Stimulated activated CD8-positive, alpha-beta memory T cell treated with anti-CD3 and anti-CD28 coated beads, Interleukin-15, amount 100 ng/mL, for 1 hour (primary cell): Measurements from ENCODE around the gene UVRAG.
"Not testable (repeated sequence)": the region's sequence is repeated elsewhere in the genome, so short reads cannot be mapped to it uniquely, and the experiment has no call there.

Experiments used
- DNase-seq: peaks from one replicate; pipeline ENCODE4 v3.0.0-alpha.2; 2020; ENCODE audit warnings: low read depth

Gene UVRAG

DNA sequence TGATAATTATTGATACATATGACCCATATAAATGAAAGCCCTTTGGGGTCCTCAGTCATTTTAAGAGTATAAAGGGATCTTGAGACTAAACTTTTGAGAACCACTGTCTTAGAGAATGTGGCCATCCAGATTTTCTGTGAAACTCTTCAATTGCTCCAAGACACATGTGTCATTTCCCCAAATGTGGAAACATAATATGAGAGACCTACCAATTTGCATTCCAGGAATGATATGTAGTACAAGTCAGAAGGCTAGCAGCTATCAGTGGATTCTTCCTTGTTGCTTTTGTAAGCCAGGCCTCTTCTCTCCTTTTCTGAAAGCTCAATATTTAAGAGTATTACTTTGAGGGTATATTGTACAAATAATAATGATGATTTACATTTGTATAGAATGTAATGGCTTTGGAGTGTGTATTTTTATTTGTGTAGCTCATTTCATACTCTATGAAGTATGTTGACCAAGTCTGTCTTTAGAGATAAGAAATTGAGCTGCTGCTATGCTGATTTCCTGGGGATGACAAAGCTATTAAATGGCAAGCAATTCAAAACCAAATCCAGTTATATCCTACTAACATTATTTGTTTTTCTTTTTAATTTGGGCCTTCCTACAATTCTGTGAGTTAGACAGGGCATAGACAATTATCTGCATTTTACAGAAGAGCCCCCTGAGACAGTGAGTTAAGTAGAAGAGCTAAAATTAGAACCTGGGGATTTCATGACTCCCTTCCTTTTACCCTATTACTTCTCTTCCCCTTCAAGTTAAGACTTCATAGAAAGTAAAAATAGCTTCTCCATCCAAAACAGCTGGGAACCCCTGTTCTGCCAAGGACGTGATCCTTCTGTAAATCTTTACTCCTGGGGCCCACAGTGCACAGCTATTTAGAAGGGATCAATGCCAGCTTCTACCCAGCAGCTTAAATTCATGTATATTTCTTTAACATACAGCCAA is 259.4 kb downstream of the UVRAG start:
- DNase-seq, result no peak

DNA sequence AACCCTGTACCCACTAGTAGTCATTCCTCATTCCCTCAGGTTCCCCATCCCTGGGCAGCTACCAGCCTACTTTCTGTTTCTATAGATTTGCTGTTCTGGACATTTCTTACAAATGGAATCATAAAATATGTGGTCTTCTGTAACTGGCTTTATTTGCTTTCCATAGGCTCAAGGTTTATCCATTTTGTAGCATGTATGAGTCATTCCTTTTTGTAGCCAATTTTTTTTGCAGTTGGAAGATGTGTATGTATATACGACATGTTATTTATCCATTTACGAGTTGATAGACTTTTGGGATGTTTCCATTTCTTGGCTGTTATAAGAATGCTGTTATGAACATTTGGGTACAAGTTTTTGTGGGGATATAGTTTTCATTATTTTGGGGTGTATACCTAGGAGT is 260.7 kb downstream of the UVRAG start:
- no peak for DNase-seq

DNA sequence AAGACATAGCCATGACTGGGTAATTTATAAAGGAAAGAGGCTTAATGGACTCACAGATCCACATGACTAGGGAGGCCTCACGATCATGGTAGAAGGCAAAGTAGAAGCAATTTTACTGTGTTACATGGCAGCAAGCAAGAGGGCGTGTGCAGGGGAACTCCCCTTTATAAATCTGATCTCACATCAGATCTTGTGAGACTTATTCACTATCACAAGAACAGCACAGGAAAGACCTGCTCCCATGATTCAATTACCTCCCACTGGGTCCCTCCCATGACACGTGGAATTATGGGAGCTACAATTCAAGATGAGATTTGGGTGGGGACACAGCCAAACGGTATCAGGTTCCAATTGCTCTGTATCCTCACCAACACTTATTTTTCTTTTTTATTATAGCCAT is 261.2 kb downstream of the UVRAG start:
- not testable (repeated sequence) for DNase-seq

DNA sequence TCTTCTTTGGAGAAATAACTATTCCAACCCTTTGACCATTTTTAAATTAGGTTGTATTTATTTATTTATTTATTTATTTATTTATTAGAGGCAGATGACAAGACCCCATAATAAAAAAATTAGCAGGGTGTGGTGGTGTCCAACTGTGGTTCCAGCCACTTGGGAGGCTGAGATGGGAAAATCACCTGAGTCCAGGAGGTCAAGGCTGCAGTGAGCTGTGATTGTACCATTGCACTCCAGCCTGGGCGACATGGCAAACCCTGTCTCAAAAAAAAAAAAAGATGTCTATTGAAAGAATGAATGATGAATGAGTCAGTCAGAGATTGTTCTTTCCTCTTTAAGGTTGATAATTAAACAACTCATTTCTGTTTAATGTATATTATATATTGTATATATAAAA is 261.7 kb downstream of the UVRAG start:
- no peak for DNase-seq

DNA sequence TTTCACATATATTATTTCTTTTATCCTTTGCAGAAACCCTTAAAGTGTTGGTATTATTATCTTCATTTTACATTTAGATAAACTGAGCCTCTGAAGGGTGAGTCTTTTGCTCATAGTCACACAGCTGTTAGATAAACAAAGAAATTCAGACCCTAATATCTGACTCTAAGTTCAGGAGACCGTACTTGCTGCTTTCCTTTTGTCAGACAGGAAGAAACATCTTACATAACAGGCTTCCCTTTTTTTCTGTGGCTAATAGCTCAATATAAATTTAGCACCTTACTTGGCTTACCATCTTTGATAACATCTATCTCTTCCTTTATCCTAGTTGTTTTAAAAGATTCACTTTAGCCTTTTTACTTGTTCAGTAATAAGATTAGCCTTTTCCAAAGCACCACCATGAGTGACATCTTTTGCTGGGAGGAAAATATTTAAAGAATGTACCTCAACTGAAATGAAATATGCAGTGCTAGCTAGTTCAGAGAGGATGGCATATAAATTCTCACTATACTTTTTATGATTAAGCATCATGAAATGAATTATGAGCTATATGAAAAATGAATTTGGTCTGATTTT is 262.7 kb downstream of the UVRAG start:
- no peak for DNase-seq

DNA sequence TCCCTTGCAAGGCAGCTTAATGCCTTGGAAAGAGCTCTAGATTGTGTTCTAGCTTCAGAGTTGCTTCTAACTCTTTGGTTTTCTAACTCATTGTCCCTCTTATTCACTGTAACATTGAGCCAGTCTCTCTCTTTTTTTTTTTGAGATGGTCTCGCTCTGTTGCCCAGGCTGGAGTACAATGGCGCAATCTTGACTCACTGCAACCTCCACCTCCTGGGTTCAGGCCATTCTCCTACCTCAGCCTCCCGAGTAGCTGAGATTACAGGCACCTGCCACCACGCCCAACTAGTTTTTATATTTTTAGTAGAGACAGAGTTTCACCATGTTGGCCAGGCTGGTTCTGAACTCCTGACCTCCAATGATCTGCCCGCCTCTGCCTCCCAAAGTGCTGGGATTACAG is 266.1 kb downstream of the UVRAG start:
- DNase-seq, result not testable (repeated sequence)

DNA sequence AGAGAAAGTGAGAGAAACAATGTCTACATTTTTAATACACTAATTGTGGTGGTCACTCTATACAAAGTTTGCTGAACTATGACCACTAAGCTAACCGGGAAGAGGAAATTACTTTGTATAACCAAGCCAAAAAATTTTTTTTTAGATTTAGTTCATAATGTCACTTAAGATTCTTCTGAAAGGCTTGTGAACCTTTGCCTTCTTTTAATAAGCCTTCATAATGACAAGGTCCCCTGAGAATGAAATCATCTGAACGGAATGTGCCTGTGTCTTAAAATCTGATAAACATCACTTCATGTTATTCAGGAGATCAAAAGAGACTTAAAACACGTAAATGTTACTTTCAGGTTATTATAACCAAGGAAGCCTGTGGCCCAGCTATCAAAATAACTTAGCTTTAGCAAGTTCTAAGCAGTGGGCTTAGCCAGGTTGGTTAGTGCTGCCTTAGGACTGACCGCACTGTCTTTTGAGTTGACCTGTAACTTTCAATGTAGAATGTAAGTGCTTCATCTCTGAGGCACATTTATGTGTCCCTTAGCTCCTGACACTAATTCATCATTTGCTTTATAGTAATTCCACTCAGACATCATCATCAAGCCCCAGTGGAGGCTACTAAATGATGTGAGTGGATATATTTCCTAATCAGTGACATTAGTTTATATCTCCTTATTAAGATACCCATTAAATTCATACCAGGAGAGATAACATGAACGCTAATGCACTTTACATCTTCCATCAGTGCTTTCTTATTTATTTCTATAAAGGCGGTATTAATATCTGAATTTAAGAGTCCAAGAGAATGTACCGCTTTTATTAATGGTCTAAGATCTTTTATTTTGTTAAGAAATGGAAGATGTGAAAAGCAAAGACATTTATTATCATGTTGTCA is 268.8 kb downstream of the UVRAG start:
- DNase-seq, result no peak

DNA sequence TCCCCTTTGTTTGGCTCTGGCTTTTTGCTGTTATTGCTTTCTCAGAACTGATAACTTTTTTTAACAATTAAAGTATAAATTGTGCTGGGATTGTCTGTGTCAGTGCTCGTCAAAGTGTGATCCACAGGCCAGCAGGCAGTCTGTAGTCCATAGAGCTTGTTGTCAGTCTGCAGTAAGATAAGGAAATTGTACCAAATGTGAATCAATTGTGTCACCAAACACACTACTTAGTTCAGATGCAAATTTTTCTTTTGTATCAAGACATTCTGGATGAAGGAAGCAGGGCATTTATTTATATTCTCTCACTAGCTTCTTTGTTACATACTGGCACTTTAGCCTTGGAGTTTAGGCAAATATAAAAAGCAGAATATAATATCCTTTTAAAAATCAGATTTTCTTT is 270.3 kb downstream of the UVRAG start:
- no peak for DNase-seq

DNA sequence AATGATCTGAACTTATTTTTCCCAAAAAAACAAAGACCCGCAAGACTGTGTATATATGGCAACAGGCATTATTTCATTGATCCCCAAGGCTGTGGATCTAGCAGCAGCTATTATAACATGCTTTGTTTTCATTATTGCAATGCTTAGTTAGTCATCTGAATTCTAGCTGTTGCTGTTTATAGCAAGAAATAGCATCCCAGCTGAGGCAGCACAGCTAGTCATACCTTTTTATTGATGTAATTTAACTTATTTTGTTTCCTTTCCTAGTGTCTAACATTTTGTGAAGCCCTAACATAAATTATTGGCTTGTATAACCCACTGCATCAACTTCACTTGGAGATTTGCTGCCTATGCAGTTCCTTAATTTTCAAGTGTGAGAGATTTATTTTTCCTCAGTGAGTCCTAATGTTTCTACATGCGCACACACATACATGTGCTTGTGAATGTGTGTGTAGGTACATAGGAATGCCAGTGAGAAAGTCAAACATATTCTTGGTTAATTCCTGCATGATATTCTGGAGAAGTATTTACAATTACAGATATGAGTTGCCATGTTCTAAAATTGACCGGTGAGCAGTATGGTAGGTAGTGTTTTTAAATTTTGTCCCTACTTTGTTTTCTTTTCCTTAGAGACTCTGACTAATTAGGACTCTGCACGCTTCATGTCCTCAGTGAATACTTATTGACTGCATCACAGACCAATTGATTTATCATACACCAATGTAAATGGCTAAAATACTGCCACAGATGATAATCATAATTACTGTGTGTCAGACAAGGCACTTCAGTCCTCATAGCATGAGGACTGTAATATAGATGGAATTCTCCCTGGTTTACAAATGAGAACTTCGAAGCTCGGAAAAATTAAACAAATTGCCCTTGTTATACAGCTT is 272.0 kb downstream of the UVRAG start:
- DNase-seq, result no peak

DNA sequence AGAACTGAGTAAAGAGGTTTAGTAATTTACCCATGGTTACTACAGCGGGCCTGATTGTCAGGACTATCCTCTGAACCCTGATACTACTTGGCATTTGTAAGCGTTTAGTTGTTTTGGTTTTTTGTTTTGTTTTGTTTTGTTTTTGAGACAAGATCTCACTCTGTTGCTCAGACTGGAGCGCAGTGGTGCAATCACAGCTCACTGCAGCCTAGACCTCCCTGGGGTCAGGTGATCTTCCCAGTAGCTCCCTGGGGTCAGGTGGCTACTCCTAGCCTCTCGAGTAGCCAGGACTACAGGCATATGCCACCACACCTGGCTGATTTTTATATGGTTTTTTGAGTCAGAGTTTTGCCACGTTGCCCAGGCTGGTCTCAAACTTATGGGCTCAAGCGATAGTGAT is 272.7 kb downstream of the UVRAG start:
- no peak for DNase-seq

DNA sequence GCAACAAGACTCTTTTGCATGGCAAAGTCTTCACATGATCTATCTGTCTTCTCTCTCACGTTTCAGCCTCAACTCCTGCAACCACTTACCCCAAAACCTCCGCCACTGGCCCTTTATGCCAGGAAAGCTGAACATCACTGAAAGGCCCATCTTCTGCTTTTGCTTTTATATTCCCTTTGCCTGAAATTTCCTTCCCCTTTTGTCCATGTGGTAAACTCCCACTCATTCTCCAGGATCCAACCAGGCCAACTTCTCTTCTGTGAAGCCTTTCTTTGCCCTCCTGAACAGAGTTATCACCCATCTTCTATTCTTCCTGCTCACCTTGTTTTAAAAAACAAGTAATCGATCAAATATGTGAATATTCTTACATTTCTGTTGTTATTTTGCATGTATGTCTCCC is 273.5 kb downstream of the UVRAG start:
- no peak for DNase-seq

DNA sequence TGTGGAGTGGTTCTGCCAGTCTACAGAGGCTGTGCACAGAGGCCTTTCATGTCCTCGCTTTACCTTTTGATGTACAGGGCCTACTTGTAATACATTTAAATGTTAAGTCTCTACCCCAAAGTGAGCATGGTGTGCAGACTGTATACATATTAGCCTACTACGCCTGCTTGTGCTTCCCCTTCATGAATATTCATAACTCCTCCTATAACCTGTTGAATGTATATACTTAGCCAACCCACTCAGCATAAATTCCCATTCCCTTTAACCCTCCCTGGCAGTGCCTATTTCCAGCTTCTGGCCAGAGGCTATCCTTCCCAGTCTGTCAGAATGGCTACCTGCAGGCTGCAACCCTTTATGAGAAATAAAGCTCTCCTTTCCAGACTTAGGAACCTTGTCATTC is 275.2 kb downstream of the UVRAG start:
- no peak for DNase-seq

DNA sequence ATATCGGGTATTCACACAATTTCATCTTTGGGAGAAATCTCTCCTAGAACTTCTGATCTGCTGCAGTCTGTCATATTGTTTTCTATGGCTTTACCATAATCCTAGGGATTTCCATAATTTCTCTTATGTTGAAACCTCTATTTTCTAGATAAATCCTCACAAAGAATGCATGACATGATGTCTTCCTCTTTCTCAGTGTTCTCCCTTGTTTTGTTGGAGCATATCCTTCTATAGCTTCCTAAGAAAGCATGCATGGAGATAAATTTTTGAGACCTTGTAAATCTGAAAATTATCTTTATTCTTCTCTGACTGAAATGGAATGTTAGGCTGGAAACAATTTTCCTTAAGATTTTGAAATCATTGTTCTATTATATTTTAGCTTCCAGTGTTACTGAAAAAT is 275.8 kb downstream of the UVRAG start:
- DNase-seq, result no peak

DNA sequence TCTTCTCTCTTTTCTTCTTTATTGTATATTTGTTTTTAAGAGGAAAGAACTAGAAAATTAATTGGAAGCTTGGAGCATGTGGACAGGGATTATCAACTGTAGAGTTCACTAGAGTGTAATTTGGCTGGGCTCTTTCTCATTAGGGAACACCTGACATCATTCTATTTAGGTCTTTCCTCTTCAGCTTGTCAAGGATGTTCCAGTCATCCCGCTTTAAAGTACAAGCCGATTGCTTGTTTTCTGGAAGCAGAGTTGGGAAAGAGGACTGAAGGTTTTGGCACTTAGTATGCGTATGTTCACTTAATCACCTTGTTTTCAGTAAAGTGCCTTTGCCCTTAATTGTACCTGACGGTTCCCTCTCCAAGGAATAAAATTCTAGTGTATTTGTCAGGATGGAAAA is 279.7 kb downstream of the UVRAG start:
- DNase-seq, result no peak

DNA sequence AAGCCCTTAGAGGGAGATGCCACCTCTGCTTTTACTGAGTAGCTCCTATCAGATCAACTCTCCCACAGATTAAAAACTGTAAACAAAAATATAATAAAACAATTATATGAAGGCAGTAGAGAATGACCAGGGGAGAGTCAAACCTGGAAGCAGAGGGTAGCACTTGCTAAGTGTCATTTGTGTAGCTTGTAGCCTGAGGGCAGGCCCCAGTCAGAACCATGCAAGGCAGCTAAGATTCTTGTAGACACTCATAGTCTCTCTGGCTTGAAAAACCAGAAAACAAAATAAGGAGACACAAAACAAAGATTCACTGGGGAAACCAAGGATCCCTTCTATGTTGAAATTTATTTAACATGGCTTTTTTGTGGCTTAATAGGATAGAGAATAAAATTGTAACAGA is 280.9 kb downstream of the UVRAG start:
- DNase-seq, result no peak

DNA sequence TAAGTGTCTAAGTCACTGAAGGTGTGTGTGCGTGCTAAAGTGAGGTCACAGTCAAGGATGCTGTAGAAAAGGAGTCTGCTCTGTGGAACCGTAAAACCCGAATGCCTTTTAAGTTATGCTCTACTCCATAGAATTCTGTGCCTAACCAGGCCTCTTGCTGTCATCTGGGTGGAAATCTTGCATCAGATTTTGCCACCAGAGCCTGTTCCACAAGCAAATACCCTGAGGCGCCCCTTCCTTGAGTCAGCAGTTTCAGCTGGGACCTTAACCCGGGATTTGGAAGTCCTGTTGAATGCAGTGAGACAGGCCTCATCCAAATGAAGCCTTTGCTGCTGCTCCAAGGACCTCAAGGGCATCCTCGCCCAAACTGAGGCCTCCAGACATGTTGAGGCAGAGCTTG is 281.5 kb downstream of the UVRAG start:
- no peak for DNase-seq

DNA sequence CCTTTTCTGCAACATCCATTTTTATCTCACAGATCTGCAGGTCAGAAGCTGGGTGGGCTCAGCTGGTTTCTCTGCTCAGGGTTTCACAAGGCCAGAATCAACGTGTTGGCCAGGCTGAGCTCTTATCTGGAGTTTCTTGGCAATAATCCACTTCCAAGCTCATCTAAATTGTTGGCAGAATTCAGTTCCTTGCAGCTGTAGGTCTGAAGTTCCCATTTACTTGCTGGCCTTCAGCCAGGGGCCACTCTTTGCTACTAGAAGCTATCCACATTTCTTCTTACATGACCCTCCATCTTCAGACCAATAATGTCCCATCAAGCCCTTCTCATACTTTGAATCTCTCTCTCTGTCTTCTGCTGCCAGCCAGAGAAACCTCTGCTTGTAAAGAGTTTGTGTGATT is 287.8 kb downstream of the UVRAG start:
- DNase-seq, result no peak

DNA sequence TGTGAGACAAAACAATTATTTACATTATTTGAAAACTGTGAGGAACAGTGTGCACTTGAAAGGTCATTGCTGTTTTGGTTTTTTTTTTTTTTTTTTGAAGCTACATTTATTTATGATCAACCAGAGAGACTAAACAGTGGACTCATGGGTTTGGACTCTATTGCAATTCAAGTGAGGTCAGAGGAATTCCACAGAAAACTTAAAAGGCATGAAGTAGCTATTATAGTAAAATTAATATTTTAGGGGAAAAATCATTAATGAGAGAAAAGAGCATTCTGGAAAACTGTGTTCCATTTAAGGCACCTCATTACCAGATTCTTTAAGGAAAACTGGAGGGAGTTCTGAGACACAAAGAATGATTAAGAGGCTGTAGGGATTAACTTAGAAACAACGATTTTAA is 288.4 kb downstream of the UVRAG start:
- no peak for DNase-seq

DNA sequence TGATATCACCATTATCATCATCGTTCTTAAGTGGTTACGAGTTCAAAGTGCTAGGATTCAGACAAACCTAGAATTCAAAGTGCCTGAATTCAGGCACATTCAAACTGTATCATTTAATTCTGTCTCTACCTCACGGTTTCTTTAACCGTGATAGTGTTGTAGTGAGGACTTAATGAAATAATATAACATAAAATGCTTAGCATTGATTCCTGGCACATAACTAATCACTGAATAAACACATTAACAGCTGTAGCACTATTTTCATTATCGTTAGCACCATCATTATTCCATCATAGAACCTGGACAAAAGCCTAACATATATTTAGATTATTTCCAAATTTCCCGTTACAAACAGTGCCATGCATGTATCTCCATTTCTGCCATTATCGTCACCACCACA is 289.3 kb downstream of the UVRAG start:
- DNase-seq, result no peak

DNA sequence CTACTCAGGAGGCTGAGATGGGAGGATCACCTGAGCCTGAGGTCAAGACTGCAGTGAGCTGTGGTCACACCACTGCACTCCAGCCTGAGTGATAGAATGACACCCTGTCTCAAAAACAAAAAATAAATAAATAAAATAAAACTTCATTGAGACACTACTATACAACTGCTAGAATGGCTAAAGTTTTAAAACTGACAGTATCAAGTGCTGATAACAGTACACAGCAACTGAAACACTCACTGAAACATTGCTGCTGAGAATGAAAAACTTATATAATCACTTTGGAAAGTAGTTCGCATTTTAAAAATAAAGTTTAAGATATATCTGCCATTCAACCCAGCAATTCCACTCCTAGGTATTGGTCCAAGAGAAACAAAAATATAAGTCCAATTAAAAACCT is 290.6 kb downstream of the UVRAG start:
- no peak for DNase-seq

DNA sequence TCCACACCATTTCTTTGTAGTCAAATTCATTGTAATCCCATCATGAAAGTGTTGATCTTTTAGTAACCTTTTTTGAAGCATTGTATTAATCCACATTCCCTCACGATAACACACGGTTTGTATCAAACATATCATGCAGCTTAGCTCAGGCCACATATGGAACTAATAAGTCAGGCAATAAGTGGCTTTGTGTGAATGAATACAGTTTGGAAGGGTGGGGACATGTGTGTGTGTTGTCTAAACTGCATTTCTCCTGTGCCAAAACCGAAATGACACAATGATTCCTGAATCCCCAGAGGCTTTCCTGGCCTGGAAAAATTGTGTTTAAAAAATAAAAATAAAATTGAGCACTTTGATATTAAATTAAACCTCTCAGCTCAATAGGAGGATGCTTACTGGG is 293.0 kb downstream of the UVRAG start:
- no peak for DNase-seq

DNA sequence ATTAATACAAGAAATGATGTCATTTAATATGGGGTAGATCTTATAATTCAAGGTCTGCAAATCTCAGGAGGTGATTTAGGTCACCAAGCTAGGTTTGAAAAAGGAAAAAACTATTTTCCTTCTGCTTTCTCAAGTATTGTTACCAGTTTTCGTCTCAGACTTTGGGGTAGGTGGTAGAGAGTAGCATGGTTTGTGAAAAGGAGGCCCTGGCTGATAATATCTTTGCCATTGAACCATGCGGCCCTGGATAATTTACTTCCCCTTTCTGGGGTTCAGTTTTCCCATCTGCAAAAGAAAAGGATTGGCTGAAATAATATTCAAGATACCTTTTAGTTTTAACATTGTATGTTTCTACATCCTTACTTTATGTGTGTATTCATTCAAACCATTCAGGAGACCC is 299.2 kb downstream of the UVRAG start:
- no peak for DNase-seq
